Activated T-cell treated with anti-CD3 and anti-CD28 coated beads, Interleukin-2, amount 50 U/mL, for 48 hours (primary cell): Measurements from ENCODE around the gene HNRNPU.
A peak's percentile ranks its signal among the peaks of the same experiment; 100 is the strongest.

ENCODE experiments used
- DNase-seq, 2 experiments: peaks; one replicate each; pipeline ENCODE4 v3.0.0-alpha.2; 2020

HNRNPU gene

GRCh38 chr1:244864253-244865027 is at the start of gene HNRNPU:
Gene HNRNPU (minus strand): TSS chr1:244864543. CDS start chr1:244864307, 236 bp downstream.
- peak; percentile 97 to 98 for DNase-seq

- no peak for DNase-seq
Measured at GRCh38 chr1:244913806-244914205, 49.5 kb upstream of the HNRNPU start.

- DNase-seq: no peak
Measured at GRCh38 chr1:244904119-244904518, 39.8 kb upstream of the HNRNPU start.

GRCh38 chr1:244901400-244902015 is 37.2 kb upstream of the HNRNPU start:
- no peak for DNase-seq

- no peak for DNase-seq
Measured at GRCh38 chr1:244897476-244898254, 33.3 kb upstream of the HNRNPU start.

GRCh38 chr1:244896550-244896949 is 32.2 kb upstream of the HNRNPU start:
- no peak for DNase-seq

- DNase-seq: no peak
Measured at GRCh38 chr1:244893836-244894235, 29.5 kb upstream of the HNRNPU start.

- no peak for DNase-seq
Measured at GRCh38 chr1:244887281-244887680, 22.9 kb upstream of the HNRNPU start.

GRCh38 chr1:244881552-244882280 is 17.4 kb upstream of the HNRNPU start:
- DNase-seq: no peak

GRCh38 chr1:244878681-244879080 is 14.3 kb upstream of the HNRNPU start:
- no peak for DNase-seq

GRCh38 chr1:244876228-244876910 is 12.0 kb upstream of the HNRNPU start:
- no peak for DNase-seq

GRCh38 chr1:244874974-244875579 is 10.7 kb upstream of the HNRNPU start:
- DNase-seq: no peak

GRCh38 chr1:244869950-244870349 is 5.6 kb upstream of the HNRNPU start:
- no peak for DNase-seq

- DNase-seq: no peak
Measured at GRCh38 chr1:244869364-244869827, 5.1 kb upstream of the HNRNPU start.

GRCh38 chr1:244868484-244869363 is 4.4 kb upstream of the HNRNPU start:
- no peak for DNase-seq

GRCh38 chr1:244866355-244866754 is 2.0 kb upstream of the HNRNPU start:
- DNase-seq: no peak

- no peak for DNase-seq
Measured at GRCh38 chr1:244865820-244866219, 1.5 kb upstream of the HNRNPU start.

GRCh38 chr1:244865028-244865371 is 657 bp upstream of the HNRNPU start:
- DNase-seq: peak in 1 of 2 experiments; percentile 58

- DNase-seq: peak in 1 of 2 experiments; percentile 41
Measured at GRCh38 chr1:244863491-244864252, 671 bp downstream of the HNRNPU start.
